GM12878 (cell line): ENCODE measurements around the gene SCCPDH. TPM values are rescaled to one million over a fixed set of nuclear protein-coding genes. Genes with fewer than 3 reads are reported as not detected.
"Not testable (repeated sequence)": the region's sequence is repeated elsewhere in the genome, so short reads cannot be mapped to it uniquely, and the experiment has no call there.

Source experiments
- ATAC-seq: fragments of 200-7000 bp; cut with Tn5 transposase; 3 replicates; pipeline ENCODE4 v1.9.1; 2020; ENCODE audit warnings: mild to moderate bottlenecking, moderate library complexity
- BruUV-seq: library from RNA; stranded (reverse); fragments of 400-500 nt; replicated peaks from 2 replicates; lab custom pipeline; 2021; lab: Mats Ljungman, UMichigan
- CTCF ChIA-PET: fragments of 300-600 bp; sonication (Branson Sonifier 250); formaldehyde crosslinking; extraction: SDS; loops from one replicate; lab custom pipeline; 2021; ENCODE audit warnings: inconsistent platforms; lab: Yijun Ruan, JAX
- POLR2A ChIA-PET: fragments of 350-600 bp; formaldehyde crosslinking; extraction: SDS; loops from one replicate; lab custom pipeline; 2021; ENCODE audit warnings: inconsistent platforms; lab: Charles Lee
- RAD21 ChIA-PET: fragments of 300-600 bp; sonication (Branson Sonifier 250); formaldehyde crosslinking; loops from one replicate; lab custom pipeline; 2023; ENCODE audit warnings: antibody characterized with exemption; ENCODE audit not compliant: unreplicated experiment; lab: Charles Lee
- SMC1A ChIA-PET: fragments of 300-600 bp; sonication (Branson Sonifier 250); formaldehyde crosslinking; loops from one replicate; lab custom pipeline; 2023; ENCODE audit not compliant: unreplicated experiment, uncharacterized antibody; lab: Charles Lee
- DNase-seq: peaks from one replicate; pipeline ENCODE4 v3.0.0-alpha.2; 2011; ENCODE audit warnings: low read depth, low spot score
- FAIRE-seq: peaks from 3 replicates; lab custom pipeline; 2011; peaks lifted over from hg19 to GRCh38; lab: Jason Lieb, UNC
- H2AFZ ChIP-seq: 2 replicates; pipeline ENCODE4 v1.6.0; 2011; ENCODE audit warnings: low read depth, low read length, control low read depth; ENCODE audit not compliant: control insufficient read depth
- H3K27ac ChIP-seq: 2 replicates; pipeline ENCODE4 v1.5.1; 2011; ENCODE audit warnings: control low read depth; ENCODE audit not compliant: control insufficient read depth, insufficient read depth
- H3K27me3 ChIP-seq, 2 experiments: replicated peaks in 1 of 2; 2 replicates each; pipeline versions ENCODE4 v1.6.0 to v1.6.1; 2011; ENCODE audit warnings: low read length in 1 of 2; ENCODE audit not compliant: control insufficient read depth in 2 of 2, insufficient read depth in 2 of 2
- H3K36me3 ChIP-seq, 2 experiments: 2 replicates each; pipeline ENCODE4 v1.5.1; 2011; ENCODE audit warnings: low read length in 1 of 2; ENCODE audit not compliant: control insufficient read depth in 2 of 2, insufficient read depth in 2 of 2
- H3K4me1 ChIP-seq: 2 replicates; pipeline ENCODE4 v1.6.1; 2011; ENCODE audit warnings: mild to moderate bottlenecking, low read length, moderate library complexity, mixed read lengths; ENCODE audit not compliant: control insufficient read depth, insufficient read depth
- H3K4me2 ChIP-seq: 2 replicates; pipeline ENCODE4 v1.6.0; 2011; ENCODE audit warnings: control low read depth; ENCODE audit not compliant: control insufficient read depth, insufficient read depth
- H3K4me3 ChIP-seq: fragments of 200-600 bp; sonication (generic); 2 replicates; pipeline ENCODE4 v1.5.1; 2016
- H3K79me2 ChIP-seq: 2 replicates; pipeline ENCODE4 v1.6.0; 2011; ENCODE audit warnings: low read length; ENCODE audit not compliant: control insufficient read depth, insufficient read depth
- H3K9ac ChIP-seq: 2 replicates; pipeline ENCODE4 v1.8.0; 2011; ENCODE audit warnings: low read length, control low read depth, mixed read lengths; ENCODE audit not compliant: control insufficient read depth, insufficient read depth
- H3K9me3 ChIP-seq: replicated peaks from 3 replicates; pipeline ENCODE4 v1.5.1; 2011; ENCODE audit warnings: mild to moderate bottlenecking, low read length; ENCODE audit not compliant: control insufficient read depth, insufficient read depth
- H4K20me1 ChIP-seq: 2 replicates; pipeline ENCODE4 v1.6.0; 2011; ENCODE audit not compliant: control insufficient read depth, insufficient read depth
- BMI1 ChIP-seq: fragments of 450-650 bp; IDR thresholded peaks from 2 replicates; pipeline ENCODE4 v1.6.1; 2016; ENCODE audit warnings: mild to moderate bottlenecking, moderate library complexity, borderline replicate concordance
- CHD1 ChIP-seq: IDR thresholded peaks from 2 replicates; pipeline ENCODE4 v1.6.1; 2012; ENCODE audit warnings: low read depth, low read length, improper control_type of control experiment
- FOS ChIP-seq: IDR thresholded peaks from 3 replicates; pipeline ENCODE4 v1.6.1; 2011; ENCODE audit warnings: borderline replicate concordance; ENCODE audit not compliant: insufficient read length; ENCODE audit errors: extremely low read depth
- HCFC1 ChIP-seq: fragments of 150-350 bp; IDR thresholded peaks from 2 replicates; pipeline ENCODE4 v1.6.1; 2014; ENCODE audit warnings: low read length
- HDAC2 ChIP-seq: fragments of 200-600 bp; sonication (generic); IDR thresholded peaks from 2 replicates; pipeline ENCODE4 v1.6.1; 2017
- IKZF2 ChIP-seq, 2 experiments: fragments of 450-650 bp; IDR thresholded peaks; 2 replicates each; pipeline ENCODE4 v1.6.1; 2017; ENCODE audit warnings: mild to moderate bottlenecking in 2 of 2, moderate library complexity in 2 of 2
- JUNB ChIP-seq: IDR thresholded peaks from 2 replicates; pipeline ENCODE4 v1.6.1; 2016; ENCODE audit warnings: antibody characterized with exemption, mild to moderate bottlenecking
- KAT2A ChIP-seq: conservative IDR thresholded peaks from 2 replicates; pipeline ENCODE4 v1.6.1; 2011; ENCODE audit warnings: low read depth, low read length; ENCODE audit not compliant: control insufficient read depth
- NKRF ChIP-seq: fragments of 450-650 bp; conservative IDR thresholded peaks from 2 replicates; pipeline ENCODE4 v1.6.1; 2017; ENCODE audit warnings: mild to moderate bottlenecking, moderate library complexity
- PML ChIP-seq: IDR thresholded peaks from 2 replicates; pipeline ENCODE4 v1.6.1; 2012; ENCODE audit warnings: low read length, inconsistent platforms
- RFX5 ChIP-seq: IDR thresholded peaks from 2 replicates; pipeline ENCODE4 v1.6.1; 2011; ENCODE audit warnings: low read depth, low read length, improper control_type of control experiment
- SMAD5 ChIP-seq: IDR thresholded peaks from 2 replicates; pipeline ENCODE4 v1.6.1; 2016; ENCODE audit warnings: antibody characterized with exemption, low read depth
- USF2 ChIP-seq: IDR thresholded peaks from 2 replicates; pipeline ENCODE4 v1.6.1; 2011; ENCODE audit warnings: low read depth, low read length, improper control_type of control experiment, borderline replicate concordance
- WRNIP1 ChIP-seq: IDR thresholded peaks from 2 replicates; pipeline ENCODE4 v1.6.1; 2011; ENCODE audit warnings: low read depth, low read length, improper control_type of control experiment, borderline replicate concordance
- YBX1 ChIP-seq: fragments of 450-650 bp; IDR thresholded peaks from 2 replicates; pipeline ENCODE4 v1.6.1; 2016; ENCODE audit warnings: antibody characterized with exemption
- WGBS: methylation state at CpG from one replicate; pipeline ENCODE4 v1.1.6; 2016; ENCODE audit warnings: low lambda C conversion rate; ENCODE audit not compliant: insufficient replicate concordance, insufficient coverage; ENCODE audit errors: missing lambda C conversion rate; 5-methylcytosine and 5-hydroxymethylcytosine counted together
- in situ Hi-C: fragments of 300-500 bp; cut with MboI; formaldehyde crosslinking; loops from 9 replicates; pipeline ENCODE4 v1.14.3; 2018; ENCODE audit warnings: mixed read lengths
- intact Hi-C: fragments of 100-400 bp; cut with micrococcal nuclease; formaldehyde crosslinking; loops from one replicate; pipeline ENCODE4 v1.14.2; 2022; ENCODE audit not compliant: unreplicated experiment
- polyA plus RNA-seq, 11 experiments: library from polyadenylated mRNA; depleted of rRNA in 4 of 11; unstranded in 6 of 11; stranded (reverse) in 5 of 11; fragments of >200 nt; fragmentation: Nextera tagmentation in 4 of 11; fragmentation: Illumina TruSeq in 1 of 11; extraction: Ambion mirVana in 4 of 11; extraction: Trizol in 1 of 11; gene quantifications; 1 replicate in 1 of 11; 2 replicates in 10 of 11; pipeline versions ENCODE4 v1.2.1 to v1.2.3, GENCODE V29; 2011 to 2016; ENCODE audit warnings: inconsistent platforms in 2 of 11, missing spikeins in 2 of 11, low read depth in 1 of 11
- total RNA-seq, 4 experiments: library from RNA; depleted of rRNA in 3 of 4; stranded (reverse); fragments of >200 nt in 3 of 4; fragmentation: Illumina TruSeq in 1 of 4; extraction: Trizol in 1 of 4; gene quantifications; 2 replicates each; pipeline versions ENCODE4 v1.2.1 to v1.2.3, GENCODE V29; 2013 to 2021
- TF ChIP-seq, protein P1 (sequence below): fragments of 450-650 bp; IDR thresholded peaks from 2 replicates; pipeline ENCODE4 v1.6.1; 2016; ENCODE audit warnings: mild to moderate bottlenecking

SCCPDH gene
- total and polyA plus RNA-seq, 10 of the 15 experiments (the other 5 are each of a cell fraction or from before 2014, with no cell fraction given), result 5.4 to 44.8 (median 24.5) TPM

DNA sequence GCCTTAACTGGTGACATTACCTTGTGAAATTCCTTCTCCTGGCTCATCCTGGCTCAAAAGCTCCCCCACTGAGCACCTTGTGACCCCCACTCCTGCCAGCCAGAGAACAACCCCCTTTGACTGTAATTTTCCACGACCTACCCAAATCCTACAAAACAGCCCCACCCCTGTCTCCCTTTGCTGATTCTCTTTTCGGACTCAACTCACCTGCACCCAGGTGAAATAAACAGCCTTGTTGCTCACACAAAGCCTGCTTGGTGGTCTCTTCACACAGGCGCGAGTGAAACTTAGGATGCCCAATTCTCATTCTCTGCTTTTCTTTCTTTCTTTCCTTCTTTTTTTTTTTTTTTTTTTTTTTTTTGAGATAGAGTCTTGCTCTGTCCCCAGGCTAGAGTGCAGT is 89.1 kb downstream of the SCCPDH start:
- in situ Hi-C loops, DNase-seq, H3K9ac ChIP-seq, H3K36me3 ChIP-seq, BruUV-seq, H3K4me1 ChIP-seq, intact Hi-C loops, H4K20me1 ChIP-seq, H3K9me3 ChIP-seq, H3K27me3 ChIP-seq, H3K4me3 ChIP-seq, RAD21 ChIA-PET, H3K27ac ChIP-seq, H3K79me2 ChIP-seq, ATAC-seq, H3K4me2 ChIP-seq, CTCF ChIA-PET, H2AFZ ChIP-seq, FAIRE-seq, SMC1A ChIA-PET: not testable (repeated sequence)
- POLR2A ChIA-PET, result interaction anchor here (0.7 kb wide), 1 partner anchor 33 kb away, joined by 3 read pairs; no protein-coding TSS in a partner anchor
- WGBS, result 50% methylated on average over 4 of the region's 4 CpGs

DNA sequence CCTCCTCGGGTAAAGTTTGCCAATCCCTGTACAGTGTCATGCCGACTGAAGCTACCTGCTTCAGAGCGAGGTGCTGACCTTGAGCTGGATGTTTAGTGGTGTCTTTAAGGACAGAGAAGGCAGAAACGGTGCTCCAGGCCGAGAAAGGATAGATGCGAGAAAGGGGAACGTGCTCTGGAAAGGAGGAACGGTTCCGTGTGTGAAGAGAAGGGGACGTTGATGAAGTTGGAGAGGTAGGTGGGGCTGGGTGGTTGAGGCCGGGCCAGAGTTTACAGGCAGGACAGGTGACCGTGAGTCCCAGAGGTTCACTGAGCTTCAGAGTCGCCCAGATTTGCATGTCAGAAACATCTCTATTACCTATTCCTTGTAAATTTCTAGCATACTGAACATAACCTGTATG is 90.7 kb downstream of the SCCPDH start:
- no peaks in the 10 kb centered on the region for H3K4me1 ChIP-seq
- DNase-seq (no peak), ATAC-seq (no peak), FAIRE-seq (no peak)
- no peaks in the 10 kb centered on the region for H4K20me1 ChIP-seq
- H3K36me3 ChIP-seq, result no peaks in the 10 kb centered on the region
- no peak overlapping the region for H3K4me2 ChIP-seq
- ChIA-PET POLR2A (no interaction called here), SMC1A (interaction anchor here (0.6 kb wide), 1 partner anchor 57 kb away, joined by 3 read pairs; no protein-coding TSS in a partner anchor), CTCF (interaction anchor here (0.6 kb wide), 1 partner anchor 49 kb away, joined by 3 read pairs; no protein-coding TSS in a partner anchor), RAD21 (no interaction called here)
- WGBS, result 71% methylated on average over 13 of the region's 13 CpGs
- no peaks in the 10 kb centered on the region for H3K79me2 ChIP-seq
- no TSS peak for BruUV-seq
- H3K4me3 ChIP-seq, result no peak overlapping the region
- H3K27ac ChIP-seq, result no peak overlapping the region
- no peak overlapping the region for H3K9ac ChIP-seq
- H3K9me3 ChIP-seq, result no peaks in the 10 kb centered on the region; the same call in 2 of the 3 replicates
- intact Hi-C loops (no loop called here), in situ Hi-C loops (no loop called here)
- no peaks in the 10 kb centered on the region for H3K27me3 ChIP-seq
- H2AFZ ChIP-seq, result no peak overlapping the region
- TF ChIP-seq HDAC2, result no peak
- no peak for TF ChIP-seq BMI1
- no peak for TF ChIP-seq JUNB
- TF ChIP-seq PML, result no peak
- no peak for TF ChIP-seq CHD1
- TF ChIP-seq USF2, result no peak
- TF ChIP-seq, protein P1, sequence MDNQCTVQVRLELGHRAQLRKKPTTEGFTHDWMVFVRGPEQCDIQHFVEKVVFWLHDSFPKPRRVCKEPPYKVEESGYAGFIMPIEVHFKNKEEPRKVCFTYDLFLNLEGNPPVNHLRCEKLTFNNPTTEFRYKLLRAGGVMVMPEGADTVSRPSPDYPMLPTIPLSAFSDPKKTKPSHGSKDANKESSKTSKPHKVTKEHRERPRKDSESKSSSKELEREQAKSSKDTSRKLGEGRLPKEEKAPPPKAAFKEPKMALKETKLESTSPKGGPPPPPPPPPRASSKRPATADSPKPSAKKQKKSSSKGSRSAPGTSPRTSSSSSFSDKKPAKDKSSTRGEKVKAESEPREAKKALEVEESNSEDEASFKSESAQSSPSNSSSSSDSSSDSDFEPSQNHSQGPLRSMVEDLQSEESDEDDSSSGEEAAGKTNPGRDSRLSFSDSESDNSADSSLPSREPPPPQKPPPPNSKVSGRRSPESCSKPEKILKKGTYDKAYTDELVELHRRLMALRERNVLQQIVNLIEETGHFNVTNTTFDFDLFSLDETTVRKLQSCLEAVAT, result no peak
- TF ChIP-seq YBX1, result no peak
- TF ChIP-seq NKRF, result no peak
- TF ChIP-seq SMAD5, result no peak
- no peak for TF ChIP-seq HCFC1
- TF ChIP-seq IKZF2 (IDR thresholded peaks at IDR 0.05), result no peak
- no peak for TF ChIP-seq KAT2A
- TF ChIP-seq RFX5, result no peak
- no peak for TF ChIP-seq FOS
- no peak for TF ChIP-seq WRNIP1
